Stomach (tissue), 9 donors: ENCODE results near the gene CALR. TPM values are rescaled to one million over a fixed set of nuclear protein-coding genes. Genes with fewer than 3 reads are reported as not detected.
A peak's percentile ranks its signal among the peaks of the same experiment; 100 is the strongest.

ENCODE experiments used
- DNase-seq, 2 donors: peaks; one replicate each; pipeline versions ENCODE4 v3.0.0 to v3.0.0-alpha.2; 2013 to 2019
- H3K27ac ChIP-seq, 5 donors: fragments of 200-600 bp in 4 of 5; sonication (generic) in 4 of 5; one replicate each; pipeline ENCODE4 v1.5.1; 2013 to 2019; ENCODE audit warnings: mild to moderate bottlenecking in 1 of 5, moderate library complexity in 1 of 5
- H3K27me3 ChIP-seq, 3 donors: fragments of 200-600 bp; sonication (generic); one replicate each; pipeline ENCODE4 v1.5.1; 2017 to 2019; ENCODE audit warnings: mixed run types in 1 of 3
- H3K36me3 ChIP-seq, 4 donors: fragments of 200-600 bp; sonication (generic); 1 replicate in 3 of 4; 2 replicates in 1 of 4; pipeline ENCODE4 v1.5.1; 2016 to 2019
- H3K4me1 ChIP-seq, 4 donors: fragments of 200-600 bp; sonication (generic); one replicate each; pipeline ENCODE4 v1.5.1; 2016 to 2019
- H3K4me3 ChIP-seq, 4 donors: fragments of 200-600 bp; sonication (generic) in 3 of 4; one replicate each; pipeline ENCODE4 v1.5.1; 2016 to 2019; ENCODE audit warnings: mild to moderate bottlenecking in 1 of 4
- H3K9me3 ChIP-seq, 4 donors: fragments of 200-600 bp; sonication (generic); one replicate each; pipeline ENCODE4 v1.5.1; 2016 to 2019
- EP300 ChIP-seq: sonication (generic); formaldehyde crosslinking; IDR thresholded peaks from one replicate; pipeline ENCODE4 v1.6.1; 2017; ENCODE audit warnings: antibody characterized with exemption
- POLR2A ChIP-seq, 4 donors: fragments of 450-650 bp; IDR thresholded peaks; one replicate each; pipeline ENCODE4 v1.6.1; 2016; ENCODE audit warnings: antibody characterized with exemption in 4 of 4, control low read depth in 2 of 4, mild to moderate bottlenecking in 1 of 4, moderate library complexity in 1 of 4
- POLR2AphosphoS5 ChIP-seq, 3 donors: sonication (generic); formaldehyde crosslinking; IDR thresholded peaks; one replicate each; pipeline ENCODE4 v1.6.1; 2016; ENCODE audit warnings: antibody characterized with exemption in 3 of 3
- WGBS, 5 donors: extraction: QIAGEN DNeasy Blood & Tissue Kit in 3 of 5; methylation state at CpG; one replicate each; pipeline versions ENCODE4 v1.1.5 to v1.1.7; 2013 to 2018; 5-methylcytosine and 5-hydroxymethylcytosine counted together
- intact Hi-C: fragments of 100-400 bp; cut with DNase I; formaldehyde crosslinking; loops from one replicate; pipeline ENCODE4 v1.15.1; 2023; ENCODE audit warnings: low total_unique reads
- polyA plus RNA-seq, 3 donors: library from polyadenylated mRNA; stranded (reverse); fragments of 200-250 nt; gene quantifications; one replicate each; pipeline ENCODE4 v1.2.3, GENCODE V29; 2013
- small RNA-seq, 4 donors: library from RNA; depleted of rRNA; stranded (forward); fragments of <200 nt; gene quantifications; one replicate each; pipeline ENCODE3, GENCODE V24; 2016
- total RNA-seq, 5 donors: library from RNA; depleted of rRNA; stranded (reverse); fragments of >200 nt; gene quantifications; one replicate each; pipeline versions ENCODE4 v1.1.0 to v1.2.3, GENCODE V29; 2014 to 2016
- TF ChIP-seq, protein P1 (sequence below), 7 experiments: fragments of 450-650 bp in 4 of 7; fragments of 200-600 bp in 3 of 7; sonication (generic) in 3 of 7; IDR thresholded peaks; one replicate each; pipeline ENCODE4 v1.5.1; 2016 to 2019; ENCODE audit warnings: antibody characterized with exemption in 7 of 7, control low read depth in 2 of 7, mild to moderate bottlenecking in 1 of 7
- donor health status: healthy with polysubstance abuse.
- donor health status: Bipolar disorder and iron deficiency.
- donor health status: healthy.

CALR gene
- total and polyA plus RNA-seq, 8 donors, result 71.2 to 947 (median 354) TPM

DNA sequence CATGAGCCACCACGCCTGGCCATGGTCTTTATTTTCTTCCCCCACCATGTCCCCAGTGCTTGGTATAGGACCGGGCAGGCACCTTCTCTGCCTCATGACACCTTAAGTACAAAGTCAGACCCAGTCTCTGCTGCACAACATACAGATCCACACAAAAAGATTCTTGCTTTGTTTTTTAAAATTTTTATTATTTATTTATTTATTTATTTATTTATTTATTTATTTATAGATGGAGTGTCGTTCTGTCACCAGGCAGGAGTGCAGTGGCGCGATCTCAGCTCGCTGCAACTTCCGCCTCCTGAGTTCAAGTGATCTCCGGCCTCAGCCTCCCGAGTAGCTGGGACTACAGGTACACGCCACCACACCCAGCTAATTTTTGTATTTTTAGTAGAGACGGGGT, 54.3 kb downstream of the CALR start:
- TF ChIP-seq POLR2AphosphoS5 (IDR thresholded peaks at IDR 0.05) (no peak), POLR2A (IDR thresholded peaks at IDR 0.05) (no peak), EP300 (no peak)
- TF ChIP-seq, protein P1, sequence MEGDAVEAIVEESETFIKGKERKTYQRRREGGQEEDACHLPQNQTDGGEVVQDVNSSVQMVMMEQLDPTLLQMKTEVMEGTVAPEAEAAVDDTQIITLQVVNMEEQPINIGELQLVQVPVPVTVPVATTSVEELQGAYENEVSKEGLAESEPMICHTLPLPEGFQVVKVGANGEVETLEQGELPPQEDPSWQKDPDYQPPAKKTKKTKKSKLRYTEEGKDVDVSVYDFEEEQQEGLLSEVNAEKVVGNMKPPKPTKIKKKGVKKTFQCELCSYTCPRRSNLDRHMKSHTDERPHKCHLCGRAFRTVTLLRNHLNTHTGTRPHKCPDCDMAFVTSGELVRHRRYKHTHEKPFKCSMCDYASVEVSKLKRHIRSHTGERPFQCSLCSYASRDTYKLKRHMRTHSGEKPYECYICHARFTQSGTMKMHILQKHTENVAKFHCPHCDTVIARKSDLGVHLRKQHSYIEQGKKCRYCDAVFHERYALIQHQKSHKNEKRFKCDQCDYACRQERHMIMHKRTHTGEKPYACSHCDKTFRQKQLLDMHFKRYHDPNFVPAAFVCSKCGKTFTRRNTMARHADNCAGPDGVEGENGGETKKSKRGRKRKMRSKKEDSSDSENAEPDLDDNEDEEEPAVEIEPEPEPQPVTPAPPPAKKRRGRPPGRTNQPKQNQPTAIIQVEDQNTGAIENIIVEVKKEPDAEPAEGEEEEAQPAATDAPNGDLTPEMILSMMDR (IDR thresholded peaks at IDR 0.05), result no peak
- Histone ChIP-seq H3K4me3 (no peak overlapping the region), H3K27ac (no peak overlapping the region), H3K27me3 (peaks cover 0 to 10% (median 6%) of the 10 kb centered on the region in 3 donors), H3K36me3 (no peaks in the 10 kb centered on the region), H3K9me3 (no peaks in the 10 kb centered on the region), H3K4me1 (peaks cover 11 to 25% (median 20%) of the 10 kb centered on the region in 4 donors)
- WGBS, 5 donors, result 93 to 97% (median 95%) methylated on average over 11 of the region's 11 CpGs
- intact Hi-C loops, result no loop called here
- no peak for DNase-seq

DNA sequence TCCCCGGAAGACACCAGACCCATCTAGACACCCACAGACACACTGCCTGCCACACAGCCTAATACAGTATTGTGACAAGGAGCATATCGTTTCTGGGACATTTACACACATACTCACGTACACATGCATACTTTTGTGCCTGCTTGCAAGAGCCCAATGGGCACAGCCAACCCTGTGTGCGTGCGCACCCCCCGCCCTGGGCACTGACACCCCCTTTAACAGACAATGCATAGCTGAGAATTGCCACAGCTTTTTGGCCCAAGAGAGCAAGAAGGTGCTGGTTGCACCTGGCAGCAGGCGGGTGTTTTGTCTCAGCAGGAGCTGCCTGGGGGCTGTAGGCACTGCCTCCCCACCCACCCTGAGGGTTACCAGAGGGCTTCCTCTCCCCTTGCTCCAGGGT, 55.2 kb downstream of the CALR start:
- no peak for DNase-seq
- TF ChIP-seq EP300 (no peak), POLR2A (IDR thresholded peaks at IDR 0.05) (no peak), POLR2AphosphoS5 (IDR thresholded peaks at IDR 0.05) (no peak)
- TF ChIP-seq, protein P1 (IDR thresholded peaks at IDR 0.05), result no peak
- Histone ChIP-seq H3K9me3 (no peaks in the 10 kb centered on the region), H3K27ac (peak overlapping the region in 1 of 5 donors; percentile 85), H3K27me3 (peaks cover 0 to 10% (median 6%) of the 10 kb centered on the region in 3 donors), H3K4me3 (no peak overlapping the region), H3K4me1 (peaks cover 13 to 34% (median 29%) of the 10 kb centered on the region in 4 donors), H3K36me3 (peaks cover 0 to 1% (median under 1%) of the 10 kb centered on the region in 4 donors)
- intact Hi-C loops, result no loop called here
- WGBS, 5 donors, result 84 to 91% (median 88%) methylated on average over 6 to 7 of the region's 7 CpGs

Small RNAs within 50 kb of the gene (small RNA-seq; reads per million reads assigned to genes)
- gene MIR5695 (0 to 0.10 (median 0) reads per million in 4 donors), gene MIR6515 (0 to 0.98 (median 0.48) reads per million in 4 donors)

Other genes starting within 250 kb of the CALR start
- 10 to 100 TPM in 1 of 5 donors, 1 to 10 TPM in 3, under 1 TPM in 1; 0.29 to 10.9 (median 2.7) TPM for gene FBXW9, start 242.0 kb upstream of the CALR start, total RNA-seq
- gene FBXW9, start 242.0 kb upstream of the CALR start, polyA plus RNA-seq, result 1 to 10 TPM; 4.6 to 9.8 (median 5.8) TPM
- 100 to 1,000 TPM in 1 of 5 donors, 10 to 100 TPM in 4; 20.6 to 143 (median 59.8) TPM for gene TNPO2, start 214.7 kb upstream of the CALR start, total RNA-seq
- 10 to 100 TPM; 13.7 to 18.5 (median 17.2) TPM for gene TNPO2, start 214.7 kb upstream of the CALR start, polyA plus RNA-seq
- gene TRIR, start 203.9 kb upstream of the CALR start, total RNA-seq, result 100 to 1,000 TPM; 104 to 687 (median 176) TPM
- gene TRIR, start 203.9 kb upstream of the CALR start, polyA plus RNA-seq, result 100 to 1,000 TPM; 341 to 367 (median 348) TPM
- 10 to 100 TPM in 3 of 5 donors, 1 to 10 TPM in 1, under 1 TPM in 1; 0.89 to 27.2 (median 15.5) TPM for gene GET3, start 201.1 kb upstream of the CALR start, total RNA-seq
- 10 to 100 TPM; 55.1 to 90.4 (median 75.5) TPM for gene GET3, start 201.1 kb upstream of the CALR start, polyA plus RNA-seq
- 100 to 1,000 TPM in 1 of 5 donors, not detected in 4; 165 TPM for gene BEST2, start 186.8 kb upstream of the CALR start, total RNA-seq
- gene BEST2, start 186.8 kb upstream of the CALR start, polyA plus RNA-seq, result under 1 TPM in 1 of 3 donors, not detected in 2; 0.08 TPM
- gene HOOK2, start 163.1 kb upstream of the CALR start, total RNA-seq, result 100 to 1,000 TPM in 3 of 5 donors, 10 to 100 TPM in 2; 33.0 to 797 (median 303) TPM
- 10 to 100 TPM; 30.1 to 74.1 (median 66.7) TPM for gene HOOK2, start 163.1 kb upstream of the CALR start, polyA plus RNA-seq
- gene JUNB, start 147.1 kb upstream of the CALR start, total RNA-seq, result 100 to 1,000 TPM; 178 to 625 (median 336) TPM
- gene JUNB, start 147.1 kb upstream of the CALR start, polyA plus RNA-seq, result 100 to 1,000 TPM; 128 to 152 (median 136) TPM
- gene PRDX2, start 136.8 kb upstream of the CALR start, total RNA-seq, result 100 to 1,000 TPM; 118 to 284 (median 129) TPM
- gene PRDX2, start 136.8 kb upstream of the CALR start, polyA plus RNA-seq, result 100 to 1,000 TPM; 213 to 257 (median 240) TPM
- gene THSD8, start 136.5 kb upstream of the CALR start, total RNA-seq, result not detected
- gene THSD8, start 136.5 kb upstream of the CALR start, polyA plus RNA-seq, result 1 to 10 TPM; 2.9 to 8.3 (median 5.1) TPM
- 10 to 100 TPM in 2 of 5 donors, 1 to 10 TPM in 2, under 1 TPM in 1; 0.45 to 36.2 (median 6.2) TPM for gene RNASEH2A, start 132.0 kb upstream of the CALR start, total RNA-seq
- 10 to 100 TPM in 1 of 3 donors, 1 to 10 TPM in 2; 5.4 to 10.6 (median 6.4) TPM for gene RNASEH2A, start 132.0 kb upstream of the CALR start, polyA plus RNA-seq
- not detected for gene RTBDN, start 104.0 kb upstream of the CALR start, total RNA-seq
- gene RTBDN, start 104.0 kb upstream of the CALR start, polyA plus RNA-seq, result under 1 TPM in 1 of 3 donors, not detected in 2; 0.53 TPM
- 10 to 100 TPM in 1 of 5 donors, 1 to 10 TPM in 3, not detected in 1; 1.3 to 33.9 (median 5.9) TPM for gene MAST1, start 100.1 kb upstream of the CALR start, total RNA-seq
- 1 to 10 TPM in 1 of 3 donors, under 1 TPM in 2; 0.43 to 1.1 (median 0.56) TPM for gene MAST1, start 100.1 kb upstream of the CALR start, polyA plus RNA-seq
- gene DNASE2, start 57.2 kb upstream of the CALR start, total RNA-seq, result 10 to 100 TPM; 11.9 to 53.1 (median 30.4) TPM
- gene DNASE2, start 57.2 kb upstream of the CALR start, polyA plus RNA-seq, result 10 to 100 TPM in 2 of 3 donors, 1 to 10 TPM in 1; 9.0 to 26.2 (median 20.3) TPM
- under 1 TPM in 1 of 5 donors, not detected in 4; 0.18 TPM for gene KLF1, start 51.4 kb upstream of the CALR start, total RNA-seq
- under 1 TPM in 2 of 3 donors, not detected in 1; 0.05 to 0.19 TPM for gene KLF1, start 51.4 kb upstream of the CALR start, polyA plus RNA-seq
- gene GCDH, start 47.4 kb upstream of the CALR start, total RNA-seq, result 10 to 100 TPM in 4 of 5 donors, not detected in 1; 17.5 to 30.8 (median 23.9) TPM
- 10 to 100 TPM; 21.6 to 26.6 (median 24.0) TPM for gene GCDH, start 47.4 kb upstream of the CALR start, polyA plus RNA-seq
- gene SYCE2, start 19.3 kb upstream of the CALR start, total RNA-seq, result not detected
- gene SYCE2, start 19.3 kb upstream of the CALR start, polyA plus RNA-seq, result under 1 TPM in 1 of 3 donors, not detected in 2; 0.23 TPM
- 100 to 1,000 TPM in 1 of 5 donors, 10 to 100 TPM in 4; 27.2 to 125 (median 51.9) TPM for gene FARSA, start 4.9 kb upstream of the CALR start, total RNA-seq
- gene FARSA, start 4.9 kb upstream of the CALR start, polyA plus RNA-seq, result 10 to 100 TPM; 34.7 to 40.3 (median 39.4) TPM
- 100 to 1,000 TPM in 3 of 5 donors, 10 to 100 TPM in 2; 44.1 to 144 (median 103) TPM for gene RAD23A, start 7.3 kb downstream of the CALR start, total RNA-seq
- gene RAD23A, start 7.3 kb downstream of the CALR start, polyA plus RNA-seq, result 100 to 1,000 TPM; 101 to 141 (median 106) TPM
- gene GADD45GIP1, start 18.6 kb downstream of the CALR start, total RNA-seq, result 10 to 100 TPM in 4 of 5 donors, 1 to 10 TPM in 1; 1.8 to 93.3 (median 25.9) TPM
- 10 to 100 TPM; 59.0 to 75.4 (median 61.8) TPM for gene GADD45GIP1, start 18.6 kb downstream of the CALR start, polyA plus RNA-seq
- under 1 TPM in 1 of 5 donors, not detected in 4; 0.58 TPM for gene DAND5, start 31.0 kb downstream of the CALR start, total RNA-seq
- under 1 TPM in 2 of 3 donors, not detected in 1; 0.12 to 0.13 TPM for gene DAND5, start 31.0 kb downstream of the CALR start, polyA plus RNA-seq
- 100 to 1,000 TPM in 1 of 5 donors, 10 to 100 TPM in 4; 14.0 to 183 (median 63.3) TPM for gene NFIX, start 56.9 kb downstream of the CALR start, total RNA-seq
- gene NFIX, start 56.9 kb downstream of the CALR start, polyA plus RNA-seq, result 10 to 100 TPM; 11.5 to 45.0 (median 30.2) TPM
- 10 to 100 TPM in 2 of 5 donors, 1 to 10 TPM in 2, not detected in 1; 1.3 to 19.3 (median 7.6) TPM for gene LYL1, start 164.2 kb downstream of the CALR start, total RNA-seq
- gene LYL1, start 164.2 kb downstream of the CALR start, polyA plus RNA-seq, result 1 to 10 TPM; 4.1 to 5.5 (median 5.0) TPM
- 100 to 1,000 TPM in 1 of 5 donors, 10 to 100 TPM in 4; 29.6 to 373 (median 36.5) TPM for gene TRMT1, start 178.1 kb downstream of the CALR start, total RNA-seq
- gene TRMT1, start 178.1 kb downstream of the CALR start, polyA plus RNA-seq, result 10 to 100 TPM; 64.7 to 88.2 (median 77.9) TPM
- gene NACC1, start 179.7 kb downstream of the CALR start, total RNA-seq, result 100 to 1,000 TPM in 1 of 5 donors, 10 to 100 TPM in 4; 10.1 to 122 (median 26.3) TPM
- 10 to 100 TPM in 1 of 3 donors, 1 to 10 TPM in 2; 6.9 to 26.2 (median 9.5) TPM for gene NACC1, start 179.7 kb downstream of the CALR start, polyA plus RNA-seq
- gene STX10, start 211.8 kb downstream of the CALR start, total RNA-seq, result 100 to 1,000 TPM in 3 of 5 donors, 10 to 100 TPM in 2; 20.4 to 942 (median 117) TPM
- 100 to 1,000 TPM in 1 of 3 donors, 10 to 100 TPM in 2; 74.8 to 114 (median 94.7) TPM for gene STX10, start 211.8 kb downstream of the CALR start, polyA plus RNA-seq
- 100 to 1,000 TPM in 3 of 5 donors, 10 to 100 TPM in 2; 32.3 to 421 (median 150) TPM for gene IER2, start 211.8 kb downstream of the CALR start, total RNA-seq
- 10 to 100 TPM; 64.3 to 87.2 (median 64.6) TPM for gene IER2, start 211.8 kb downstream of the CALR start, polyA plus RNA-seq